Central memory CD4-positive, alpha-beta T cell (primary cell): ENCODE measurements around the gene ADGRL1.
A peak's percentile ranks its signal among the peaks of the same experiment; 100 is the strongest.
"Not testable (repeated sequence)": the region's sequence is repeated elsewhere in the genome, so short reads cannot be mapped to it uniquely, and the experiment has no call there.

Experiments
- DNase-seq: peaks from one replicate; pipeline ENCODE4 v3.0.0; 2022

ADGRL1 gene

GRCh38 chr19:14218620-14219330 is 12.8 kb upstream of the ADGRL1 start:
- no peak for DNase-seq

- not testable (repeated sequence) for DNase-seq
Measured at GRCh38 chr19:14217886-14218285, 11.9 kb upstream of the ADGRL1 start.

GRCh38 chr19:14214580-14214979 is 8.6 kb upstream of the ADGRL1 start:
- no peak for DNase-seq

- DNase-seq, result not testable (repeated sequence)
Measured at GRCh38 chr19:14210182-14210581, 4.2 kb upstream of the ADGRL1 start.

GRCh38 chr19:14209401-14209800 is 3.4 kb upstream of the ADGRL1 start:
- DNase-seq, result not testable (repeated sequence)

- not testable (repeated sequence) for DNase-seq
Measured at GRCh38 chr19:14208496-14208895, 2.5 kb upstream of the ADGRL1 start.

GRCh38 chr19:14207796-14208195 is 1.8 kb upstream of the ADGRL1 start:
- not testable (repeated sequence) for DNase-seq

GRCh38 chr19:14206737-14207726 is 1.1 kb upstream of the ADGRL1 start:
- DNase-seq, result peak; percentile 80

GRCh38 chr19:14206308-14206707 is 339 bp upstream of the ADGRL1 start:
- DNase-seq, result peak; percentile 31

GRCh38 chr19:14204676-14205451 is 1.1 kb downstream of the ADGRL1 start:
- not testable (repeated sequence) for DNase-seq

- not testable (repeated sequence) for DNase-seq
Measured at GRCh38 chr19:14204219-14204618, 1.8 kb downstream of the ADGRL1 start.

GRCh38 chr19:14203788-14204187 is 2.2 kb downstream of the ADGRL1 start:
- not testable (repeated sequence) for DNase-seq

GRCh38 chr19:14203177-14203576 is 2.8 kb downstream of the ADGRL1 start:
- no peak for DNase-seq

GRCh38 chr19:14201481-14201880 is 4.5 kb downstream of the ADGRL1 start:
- DNase-seq, result not testable (repeated sequence)

- peak; percentile 47 for DNase-seq
Measured at GRCh38 chr19:14200147-14200841, 5.7 kb downstream of the ADGRL1 start.

- no peak for DNase-seq
Measured at GRCh38 chr19:14198384-14199376, 7.3 kb downstream of the ADGRL1 start.

GRCh38 chr19:14197882-14198281 is 8.1 kb downstream of the ADGRL1 start:
- DNase-seq, result no peak

GRCh38 chr19:14197288-14197687 is 8.7 kb downstream of the ADGRL1 start:
- DNase-seq, result not testable (repeated sequence)

- DNase-seq, result peak; percentile 70
Measured at GRCh38 chr19:14196105-14196504, 9.9 kb downstream of the ADGRL1 start.

GRCh38 chr19:14195216-14195615 is 10.8 kb downstream of the ADGRL1 start:
- not testable (repeated sequence) for DNase-seq

GRCh38 chr19:14189415-14189814 is 16.6 kb downstream of the ADGRL1 start:
- no peak for DNase-seq
